K562 (cell line): ENCODE results near the gene NYAP2. TPM values are rescaled to one million over a fixed set of nuclear protein-coding genes. Genes with fewer than 3 reads are reported as not detected.

Source experiments
- ATAC-seq: fragments of 200-7000 bp; cut with Tn5 transposase; 3 replicates; pipeline ENCODE4 v1.9.1; 2020; ENCODE audit warnings: moderate library complexity
- BruUV-seq: library from RNA; stranded (reverse); fragments of 400-500 nt; replicated peaks from 2 replicates; lab custom pipeline; 2021; lab: Mats Ljungman, UMichigan
- CTCF ChIA-PET: fragments of 300-600 bp; formaldehyde crosslinking; extraction: SDS; loops from one replicate; lab custom pipeline; 2021; ENCODE audit warnings: low intra/inter-chr PET ratio; lab: Yijun Ruan, JAX
- POLR2A ChIA-PET: fragments of 300-600, 350-650 bp; sonication (Branson Sonifier 250); formaldehyde crosslinking; extraction: SDS; loops from one replicate; lab custom pipeline; 2021; ENCODE audit warnings: antibody characterized with exemption, inconsistent platforms; lab: Yijun Ruan, JAX
- DNase-seq, 4 experiments: peaks; one replicate each; pipeline versions ENCODE4 v3.0.0 to v3.0.0-alpha.2; 2011 to 2018; ENCODE audit warnings: low spot score in 3 of 4, mixed read lengths in 3 of 4; ENCODE audit errors: extremely low read depth in 1 of 4
- FAIRE-seq: peaks from 2 replicates; lab custom pipeline; 2011; peaks lifted over from hg19 to GRCh38; lab: Jason Lieb, UNC
- H2AFZ ChIP-seq: 2 replicates; pipeline ENCODE4 v1.6.0; 2011; ENCODE audit warnings: low read depth, low read length, control low read depth, inconsistent platforms
- H3K27ac ChIP-seq: fragments of 200-600 bp; 3 replicates; pipeline ENCODE4 v1.8.0; 2011; ENCODE audit warnings: low read depth, mild to moderate bottlenecking, control low read depth, inconsistent platforms, low read length, moderate library complexity, mixed read lengths; ENCODE audit errors: extremely low read depth
- H3K27me3 ChIP-seq, 2 experiments: fragments of 300-600 bp in 1 of 2; 2 replicates in 1 of 2; 3 replicates in 1 of 2; pipeline versions ENCODE4 v1.6.0 to v1.8.0; 2011; ENCODE audit warnings: inconsistent platforms in 2 of 2, low read length in 2 of 2, mild to moderate bottlenecking in 1 of 2, mixed read lengths in 1 of 2, moderate library complexity in 1 of 2; ENCODE audit not compliant: control insufficient read depth in 2 of 2, insufficient read depth in 2 of 2
- H3K36me3 ChIP-seq: fragments of 300-600 bp; 3 replicates; pipeline ENCODE4 v1.8.0; 2011; ENCODE audit warnings: mild to moderate bottlenecking, low read length, inconsistent platforms; ENCODE audit not compliant: control insufficient read depth, insufficient read depth
- H3K4me1 ChIP-seq, 2 experiments: fragments of 200-600 bp in 1 of 2; replicated peaks in 1 of 2; 2 replicates in 1 of 2; 3 replicates in 1 of 2; pipeline versions ENCODE4 v1.5.1 to v1.8.0; 2011; ENCODE audit warnings: inconsistent platforms in 2 of 2, low read length in 2 of 2, mild to moderate bottlenecking in 1 of 2, mixed read lengths in 1 of 2, moderate library complexity in 1 of 2; ENCODE audit not compliant: control insufficient read depth in 2 of 2, insufficient read depth in 2 of 2
- H3K4me2 ChIP-seq: 2 replicates; pipeline ENCODE4 v1.6.1; 2011; ENCODE audit warnings: low read length, control low read depth, inconsistent platforms, mixed read lengths; ENCODE audit not compliant: insufficient read depth
- H3K4me3 ChIP-seq: fragments of 200-600 bp; sonication (generic), shearing (Covaris generic); 2 replicates; pipeline ENCODE4 v1.5.1; 2016; ENCODE audit warnings: control low read depth, inconsistent platforms
- H3K79me2 ChIP-seq: fragments of 200-600 bp; 3 replicates; pipeline ENCODE4 v1.8.0; 2011; ENCODE audit warnings: low read length, inconsistent platforms; ENCODE audit not compliant: control insufficient read depth, insufficient read depth
- H3K9ac ChIP-seq, 2 experiments: 2 replicates each; pipeline versions ENCODE4 v1.6.0 to v1.6.1; 2011; ENCODE audit warnings: low read depth in 2 of 2, low read length in 2 of 2, control low read depth in 1 of 2, inconsistent platforms in 1 of 2, mild to moderate bottlenecking in 1 of 2, mixed read lengths in 1 of 2; ENCODE audit not compliant: insufficient read depth in 1 of 2
- H3K9me1 ChIP-seq: one replicate; pipeline ENCODE4 v1.6.0; 2011; ENCODE audit warnings: inconsistent platforms, mild to moderate bottlenecking, low read length, moderate library complexity; ENCODE audit not compliant: control insufficient read depth, insufficient read depth
- H3K9me3 ChIP-seq: replicated peaks from 2 replicates; pipeline ENCODE4 v1.5.1; 2011; ENCODE audit warnings: low read depth, low read length, inconsistent platforms; ENCODE audit not compliant: control insufficient read depth, insufficient read depth
- H4K20me1 ChIP-seq: replicated peaks from 2 replicates; pipeline ENCODE4 v1.6.1; 2011; ENCODE audit warnings: low read length, inconsistent platforms, mixed read lengths; ENCODE audit not compliant: control insufficient read depth, insufficient read depth
- SUPT5H ChIP-seq: fragments of 450-650 bp; IDR thresholded peaks from 2 replicates; pipeline ENCODE4 v1.6.1; 2016
- WGBS: fragments of 100-300 bp; shearing (Covaris generic); methylation state at CpG from one replicate; pipeline ENCODE4 v1.1.6; 2016; ENCODE audit warnings: low coverage, mixed read lengths; ENCODE audit not compliant: insufficient coverage; ENCODE audit errors: missing lambda C conversion rate; 5-methylcytosine and 5-hydroxymethylcytosine counted together
- in situ Hi-C: fragments of 300-500 bp; cut with MboI; formaldehyde crosslinking; loops from 4 replicates; pipeline ENCODE4 v1.15.0; 2018; ENCODE audit warnings: inconsistent platforms, mixed read lengths
- intact Hi-C: fragments of 100-400 bp; cut with micrococcal nuclease; formaldehyde crosslinking; loops from 2 replicates; pipeline ENCODE4 v1.14.2; 2022
- polyA plus RNA-seq, 8 experiments: library from polyadenylated mRNA; depleted of rRNA in 4 of 8; stranded (reverse) in 5 of 8; unstranded in 3 of 8; fragments of >200 nt; fragmentation: Nextera tagmentation in 2 of 8; fragmentation: Illumina TruSeq in 1 of 8; extraction: Ambion mirVana in 2 of 8; extraction: Trizol in 1 of 8; gene quantifications; 2 replicates each; pipeline versions ENCODE4 v1.2.1 to v1.2.3, GENCODE V29; 2011 to 2014; ENCODE audit warnings: inconsistent platforms in 1 of 8, missing spikeins in 1 of 8
- total RNA-seq, 7 experiments: library from RNA; depleted of rRNA in 6 of 7; stranded (reverse); fragments of >200 nt in 6 of 7; fragmentation: Illumina TruSeq in 2 of 7; extraction: Trizol in 2 of 7; gene quantifications; 2 replicates each; pipeline versions ENCODE4 v1.2.1 to v1.2.3, GENCODE V29; 2011 to 2021; ENCODE audit warnings: low replicate concordance in 1 of 7
- TF ChIP-seq, protein P1 (sequence below), 2 experiments: fragments of 450-650 bp; formaldehyde crosslinking in 1 of 2; IDR thresholded peaks; 2 replicates each; pipeline versions ENCODE4 v1.4.0 to v1.6.1; 2014 to 2020; ENCODE audit warnings: mild to moderate bottlenecking in 2 of 2, borderline replicate concordance in 1 of 2, low read depth in 1 of 2

The NYAP2 gene
- total and polyA plus RNA-seq, 9 of the 15 experiments (the other 6 are each of a cell fraction or from before 2014, with no cell fraction given): 0.03 to 0.04 (median 0.04) TPM; not detected in 3

DNA sequence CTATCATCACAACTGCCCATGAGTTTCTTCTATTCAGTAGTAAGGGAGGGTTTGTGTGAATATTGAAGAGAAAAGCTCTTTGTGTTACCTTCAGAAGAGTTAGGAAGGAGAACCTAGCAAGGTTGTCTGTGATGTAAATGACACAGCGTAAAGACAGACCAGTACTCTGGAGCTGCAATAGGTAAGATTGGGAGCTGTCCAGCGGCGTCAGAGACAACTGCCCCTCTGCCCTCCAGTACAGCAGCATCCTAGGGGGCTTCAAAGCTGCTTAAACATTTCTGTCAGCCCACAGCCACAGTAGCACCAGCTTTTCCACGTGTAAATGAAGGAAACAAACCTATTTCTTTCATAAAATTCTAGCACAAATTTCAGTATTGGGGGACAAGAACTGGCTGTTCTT lies 34.5 kb downstream of the NYAP2 start:
- in situ Hi-C loops: no loop called here
- Histone ChIP-seq H4K20me1 (no peaks in the 10 kb centered on the region), H3K27ac (no peak overlapping the region), H3K9me3 (no peaks in the 10 kb centered on the region), H3K4me1 (no peaks in the 10 kb centered on the region), H3K9me1 (no peaks in the 10 kb centered on the region)
- ChIA-PET CTCF (no interaction called here), POLR2A (no interaction called here)
- no peak for DNase-seq
- no peak for TF ChIP-seq SUPT5H
- TF ChIP-seq, protein P1, sequence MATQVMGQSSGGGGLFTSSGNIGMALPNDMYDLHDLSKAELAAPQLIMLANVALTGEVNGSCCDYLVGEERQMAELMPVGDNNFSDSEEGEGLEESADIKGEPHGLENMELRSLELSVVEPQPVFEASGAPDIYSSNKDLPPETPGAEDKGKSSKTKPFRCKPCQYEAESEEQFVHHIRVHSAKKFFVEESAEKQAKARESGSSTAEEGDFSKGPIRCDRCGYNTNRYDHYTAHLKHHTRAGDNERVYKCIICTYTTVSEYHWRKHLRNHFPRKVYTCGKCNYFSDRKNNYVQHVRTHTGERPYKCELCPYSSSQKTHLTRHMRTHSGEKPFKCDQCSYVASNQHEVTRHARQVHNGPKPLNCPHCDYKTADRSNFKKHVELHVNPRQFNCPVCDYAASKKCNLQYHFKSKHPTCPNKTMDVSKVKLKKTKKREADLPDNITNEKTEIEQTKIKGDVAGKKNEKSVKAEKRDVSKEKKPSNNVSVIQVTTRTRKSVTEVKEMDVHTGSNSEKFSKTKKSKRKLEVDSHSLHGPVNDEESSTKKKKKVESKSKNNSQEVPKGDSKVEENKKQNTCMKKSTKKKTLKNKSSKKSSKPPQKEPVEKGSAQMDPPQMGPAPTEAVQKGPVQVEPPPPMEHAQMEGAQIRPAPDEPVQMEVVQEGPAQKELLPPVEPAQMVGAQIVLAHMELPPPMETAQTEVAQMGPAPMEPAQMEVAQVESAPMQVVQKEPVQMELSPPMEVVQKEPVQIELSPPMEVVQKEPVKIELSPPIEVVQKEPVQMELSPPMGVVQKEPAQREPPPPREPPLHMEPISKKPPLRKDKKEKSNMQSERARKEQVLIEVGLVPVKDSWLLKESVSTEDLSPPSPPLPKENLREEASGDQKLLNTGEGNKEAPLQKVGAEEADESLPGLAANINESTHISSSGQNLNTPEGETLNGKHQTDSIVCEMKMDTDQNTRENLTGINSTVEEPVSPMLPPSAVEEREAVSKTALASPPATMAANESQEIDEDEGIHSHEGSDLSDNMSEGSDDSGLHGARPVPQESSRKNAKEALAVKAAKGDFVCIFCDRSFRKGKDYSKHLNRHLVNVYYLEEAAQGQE (IDR thresholded peaks at IDR 0.05; ENCODE audit: borderline replicate concordance): peak; percentile 56
- TF ChIP-seq, protein P1 (CRISPR knock-in tag; IDR thresholded peaks at IDR 0.05; ENCODE audit: low read depth): no peak
- TF ChIP-seq, all 486 proteins: peak for 1
- no TSS peak for BruUV-seq
- intact Hi-C loops: no loop called here
- no peak overlapping the region for H3K4me3 ChIP-seq
- H3K27me3 ChIP-seq: no peaks in the 10 kb centered on the region
- H3K79me2 ChIP-seq: no peaks in the 10 kb centered on the region
- 6% methylated on average over 4 of the region's 4 CpGs for WGBS
- FAIRE-seq: no peak
- no peaks in the 10 kb centered on the region for H3K36me3 ChIP-seq
- H3K9ac ChIP-seq: no peak overlapping the region
- ATAC-seq: no peak
- H2AFZ ChIP-seq: no peak overlapping the region
- H3K4me2 ChIP-seq: no peak overlapping the region
